ENCODE data around the gene KXD1. TPM values are rescaled to one million over a fixed set of nuclear protein-coding genes. Genes with fewer than 3 reads are reported as not detected.

Gene KXD1
- total and polyA plus RNA-seq, 2 donors (not counting 1 experiment from before 2014, with no cell fraction given) = 90.0 to 166 TPM

- POLR2A ChIA-PET = interaction anchor here (0.6 to 1.0 kb wide), 5 partner anchors 9 to 1040 kb away, joined by 3 to 9 read pairs (median 3); no protein-coding TSS in a partner anchor
- H3K79me2 ChIP-seq (ENCODE audit: control insufficient read depth, insufficient read depth, low read length) = no peaks in the 10 kb centered on the region
- Mint-ChIP-seq H3K4me1 (peaks cover 25% of the 10 kb centered on the region), H3K27ac (peak overlapping the region; percentile 59), H3K27me3 (peaks cover 7% of the 10 kb centered on the region), H3K9me3 (ENCODE audit: insufficient read depth) (no peaks in the 10 kb centered on the region), H3K4me3 (peak overlapping the region; percentile 79)
- CTCF ChIA-PET = interaction anchor here (0.6 to 6.3 kb wide), 24 partner anchors 9 to 579 kb away, joined by 3 to 47 read pairs (median 4); partner anchors contain the start of genes COPE, DDX49, TMEM59L and UBA52
- H3K9ac ChIP-seq (ENCODE audit: low read length) = peak overlapping the region; percentile 65
- no peaks in the 10 kb centered on the region for H3K9me3 ChIP-seq (ENCODE audit: control extremely low read depth in 1 of 3, control insufficient read depth in 2 of 3, insufficient read depth in 1 of 3, low read length in 2 of 3)
- intact Hi-C loops (cut with micrococcal nuclease) = loop anchor here (1.0 to 2.0 kb wide), 3 partner anchors 72 to 347 kb away; partner anchors contain the start of genes ELL and HOMER3
- H3K27me3 ChIP-seq (replicated peaks in 1 of 4; ENCODE audit: control extremely low read depth in 1 of 4, control insufficient read depth in 3 of 4, insufficient read depth in 4 of 4, low read length in 3 of 4) = peaks cover 0 to 29% (median 8%) of the 10 kb centered on the region in 4 experiments
- TF ChIP-seq CTCF (IDR thresholded peaks at IDR 0.05) = peak; percentile 84
- no peak for TF ChIP-seq EZH2 (IDR thresholded peaks at IDR 0.05; ENCODE audit: borderline replicate concordance, insufficient read depth, low read depth, low read length, poor library complexity, severe bottlenecking)
- H3K36me3 ChIP-seq (replicated peaks in 1 of 2; ENCODE audit: control extremely low read depth in 1 of 2, control insufficient read depth in 1 of 2, extremely low read depth in 1 of 2, insufficient read depth in 2 of 2, low read length in 1 of 2) = peaks cover 0 to 6% of the 10 kb centered on the region in 2 experiments
- WGBS (ENCODE audit: insufficient coverage) = under 1% methylated on average over 44 of the region's 54 CpGs
- peak; percentile 86 for ATAC-seq (ENCODE audit: low read depth)
- peak overlapping the region; percentile 81 for H2AFZ ChIP-seq (ENCODE audit: insufficient read depth, low read depth, low read length, poor library complexity, severe bottlenecking)
- DNase-seq = peak; percentile 86
- H3K4me3 ChIP-seq (ENCODE audit: control extremely low read depth in 1 of 5, extremely low read depth in 1 of 5, insufficient read depth in 1 of 5, low read depth in 2 of 5, low read length in 4 of 5) = peak overlapping the region in 4 of 5 experiments; percentile 42 to 69 (median 48)
- H3K4me1 ChIP-seq (ENCODE audit: control insufficient read depth in 2 of 2, insufficient read depth in 2 of 2, low read length in 2 of 2) = peaks cover 21 to 39% of the 10 kb centered on the region in 2 donors
- H3K4me2 ChIP-seq (replicated peaks; ENCODE audit: low read depth, low read length, poor library complexity, severe bottlenecking) = peak overlapping the region; percentile 100
- H4K20me1 ChIP-seq (ENCODE audit: control insufficient read depth, insufficient read depth, low read length, poor library complexity, severe bottlenecking) = peaks cover 10% of the 10 kb centered on the region
- H3K27ac ChIP-seq (ENCODE audit: low read length in 2 of 2) = no peak overlapping the region
Observed at GRCh38 chr19:18594096-18594823, 36.6 kb downstream of the KXD1 start.

Data from B cell (primary cell).